SK-N-SH (cell line): ENCODE measurements around the gene KLHL35. TPM values are rescaled to one million over a fixed set of nuclear protein-coding genes. Genes with fewer than 3 reads are reported as not detected.

Source experiments
- CTCF ChIA-PET: fragments of 300-600, 350-600 bp; formaldehyde crosslinking; extraction: SDS; loops from one replicate; lab custom pipeline; 2021; lab: Yijun Ruan, JAX
- POLR2A ChIA-PET: fragments of 350-600 bp; sonication (Branson Sonifier 250); formaldehyde crosslinking; extraction: SDS; loops from one replicate; lab custom pipeline; 2020; ENCODE audit warnings: antibody characterized with exemption, inconsistent platforms; lab: Yijun Ruan, JAX
- DNase-seq: peaks from one replicate; pipeline ENCODE4 v3.0.0; 2012
- H2AFZ ChIP-seq: fragments of 200-600 bp; sonication (generic); 2 replicates; pipeline ENCODE4 v1.8.1; 2016; ENCODE audit warnings: antibody characterized with exemption, mild to moderate bottlenecking, low read depth
- H3F3A ChIP-seq: fragments of 200-600 bp; sonication (generic); replicated peaks from 2 replicates; pipeline ENCODE3; 2016; ENCODE audit warnings: antibody characterized with exemption, mild to moderate bottlenecking; ENCODE audit not compliant: insufficient read depth
- H3K27ac ChIP-seq, 2 experiments: fragments of 200-500 bp in 1 of 2; fragments of 200-600 bp in 1 of 2; sonication (Bioruptor generic) in 1 of 2; sonication (generic), shearing (Covaris generic) in 1 of 2; 2 replicates each; pipeline versions ENCODE4 v1.5.1 to v1.6.1; 2014 to 2016; ENCODE audit warnings: low read depth in 2 of 2, inconsistent platforms in 1 of 2, low read length in 1 of 2, mild to moderate bottlenecking in 1 of 2, mixed read lengths in 1 of 2
- H3K27me3 ChIP-seq: fragments of 200-600 bp; sonication (generic), shearing (Covaris generic); 2 replicates; pipeline ENCODE4 v1.6.1; 2016; ENCODE audit warnings: mixed run types; ENCODE audit not compliant: insufficient read depth
- H3K36me3 ChIP-seq, 2 experiments: fragments of 200-500 bp in 1 of 2; fragments of 200-600 bp in 1 of 2; sonication (Bioruptor generic) in 1 of 2; sonication (generic) in 1 of 2; replicated peaks in 1 of 2; 2 replicates each; pipeline versions ENCODE3 to v1.5.1; 2014 to 2016; ENCODE audit warnings: low read length in 1 of 2, mild to moderate bottlenecking in 1 of 2; ENCODE audit not compliant: insufficient read depth in 2 of 2, control insufficient read depth in 1 of 2
- H3K4me1 ChIP-seq, 2 experiments: fragments of 200-500 bp in 1 of 2; fragments of 200-600 bp in 1 of 2; sonication (Bioruptor generic) in 1 of 2; sonication (generic), shearing (Covaris generic) in 1 of 2; 2 replicates each; pipeline versions ENCODE4 v1.5.1 to v1.6.1; 2014 to 2016; ENCODE audit warnings: low read depth in 1 of 2, low read length in 1 of 2, mixed run types in 1 of 2; ENCODE audit not compliant: insufficient read depth in 2 of 2, control insufficient read depth in 1 of 2
- H3K4me2 ChIP-seq: fragments of 200-600 bp; sonication (generic), shearing (Covaris generic); 2 replicates; pipeline ENCODE4 v1.6.1; 2017; ENCODE audit warnings: mixed run types
- H3K4me3 ChIP-seq, 2 experiments: fragments of 200-500 bp in 1 of 2; fragments of 200-600 bp in 1 of 2; sonication (Bioruptor generic) in 1 of 2; sonication (generic), shearing (Covaris generic) in 1 of 2; 2 replicates each; pipeline versions ENCODE4 v1.5.1 to v1.8.1; 2014 to 2016; ENCODE audit warnings: low read depth in 2 of 2, inconsistent platforms in 1 of 2, low read length in 1 of 2, mild to moderate bottlenecking in 1 of 2, mixed read lengths in 1 of 2, moderate library complexity in 1 of 2
- H3K79me2 ChIP-seq: fragments of 200-600 bp; sonication (generic); 2 replicates; pipeline ENCODE4 v1.8.1; 2017; ENCODE audit warnings: mild to moderate bottlenecking; ENCODE audit not compliant: insufficient read depth
- H3K9ac ChIP-seq: fragments of 200-600 bp; sonication (generic); 2 replicates; pipeline ENCODE4 v1.6.1; 2017; ENCODE audit warnings: mixed run types
- H3K9me2 ChIP-seq: fragments of 200-600 bp; sonication (generic); 2 replicates; pipeline ENCODE4 v1.6.1; 2017; ENCODE audit warnings: mixed run types
- H3K9me3 ChIP-seq: fragments of 200-600 bp; sonication (generic); 2 replicates; pipeline ENCODE4 v1.6.1; 2017; ENCODE audit warnings: mixed run types, mild to moderate bottlenecking, moderate library complexity
- H4K20me1 ChIP-seq: fragments of 200-600 bp; sonication (generic); 2 replicates; pipeline ENCODE4 v1.6.1; 2017; ENCODE audit warnings: mild to moderate bottlenecking, mixed run types; ENCODE audit not compliant: insufficient read depth
- CHD2 ChIP-seq: fragments of 150-350 bp; IDR thresholded peaks from 2 replicates; pipeline ENCODE4 v1.6.1; 2018; ENCODE audit warnings: low read length; ENCODE audit not compliant: partially characterized antibody
- CTCF ChIP-seq: fragments of 200-600 bp; sonication (generic); IDR thresholded peaks from 2 replicates; pipeline ENCODE4 v1.6.1; 2017; ENCODE audit warnings: antibody characterized with exemption, mild to moderate bottlenecking, moderate library complexity
- ELF1 ChIP-seq: IDR thresholded peaks from 2 replicates; pipeline ENCODE4 v1.4.0; 2012
- FOXJ3 ChIP-seq: sonication (generic); formaldehyde crosslinking; IDR thresholded peaks from 2 replicates; pipeline ENCODE4 v1.5.1; 2020; ENCODE audit warnings: mild to moderate bottlenecking, missing genetic modification reagents
- FOXM1 ChIP-seq: IDR thresholded peaks from 2 replicates; pipeline ENCODE4 v1.4.0; 2012; ENCODE audit warnings: low read depth, mild to moderate bottlenecking
- GABPA ChIP-seq: IDR thresholded peaks from 2 replicates; pipeline ENCODE4 v1.4.0; 2012; ENCODE audit warnings: low read depth, mild to moderate bottlenecking
- MAX ChIP-seq: IDR thresholded peaks from 2 replicates; pipeline ENCODE4 v1.4.0; 2012; ENCODE audit warnings: low read depth
- MXI1 ChIP-seq: IDR thresholded peaks from 2 replicates; pipeline ENCODE4 v1.6.1; 2012; ENCODE audit warnings: mild to moderate bottlenecking, low read depth, low read length, improper control_type of control experiment
- NFIC ChIP-seq: IDR thresholded peaks from 2 replicates; pipeline ENCODE4 v1.4.0; 2012; ENCODE audit warnings: borderline replicate concordance
- NRF1 ChIP-seq: IDR thresholded peaks from 2 replicates; pipeline ENCODE4 v1.6.1; 2012; ENCODE audit warnings: low read depth, mild to moderate bottlenecking, low read length
- POLR2AphosphoS5 ChIP-seq: IDR thresholded peaks from 2 replicates; pipeline ENCODE4 v1.6.1; 2012; ENCODE audit warnings: low read depth, low read length
- RCOR1 ChIP-seq: fragments of 150-350 bp; IDR thresholded peaks from 2 replicates; pipeline ENCODE4 v1.6.1; 2017; ENCODE audit warnings: antibody characterized with exemption, low read length
- REST ChIP-seq: IDR thresholded peaks from 2 replicates; pipeline ENCODE4 v1.6.1; 2012; ENCODE audit warnings: mild to moderate bottlenecking, low read depth, low read length, moderate library complexity
- RXRA ChIP-seq: IDR thresholded peaks from 2 replicates; pipeline ENCODE4 v1.4.0; 2012; ENCODE audit warnings: low read depth, mild to moderate bottlenecking, borderline replicate concordance
- SIN3A ChIP-seq: IDR thresholded peaks from 2 replicates; pipeline ENCODE4 v1.6.1; 2012; ENCODE audit warnings: low read depth, mild to moderate bottlenecking, low read length, moderate library complexity, borderline replicate concordance
- SMC3 ChIP-seq: IDR thresholded peaks from 2 replicates; pipeline ENCODE4 v1.6.1; 2012; ENCODE audit warnings: low read depth, low read length, improper control_type of control experiment
- TAF1 ChIP-seq: IDR thresholded peaks from 2 replicates; pipeline ENCODE4 v1.6.1; 2012; ENCODE audit warnings: low read depth, mild to moderate bottlenecking, low read length, moderate library complexity, borderline replicate concordance
- TCF12 ChIP-seq: IDR thresholded peaks from 2 replicates; pipeline ENCODE4 v1.4.0; 2012
- YY1 ChIP-seq: IDR thresholded peaks from 2 replicates; pipeline ENCODE4 v1.4.0; 2012; ENCODE audit warnings: low read depth, mild to moderate bottlenecking
- ZBTB33 ChIP-seq: IDR thresholded peaks from 2 replicates; pipeline ENCODE4 v1.4.0; 2012; ENCODE audit warnings: low read depth, borderline replicate concordance
- WGBS: methylation state at CpG from one replicate; pipeline ENCODE4 v1.1.6; 2017; ENCODE audit warnings: low lambda C conversion rate; 5-methylcytosine and 5-hydroxymethylcytosine counted together
- polyA plus RNA-seq, 3 experiments: library from polyadenylated mRNA; depleted of rRNA; stranded (reverse); fragments of >200 nt; gene quantifications; 2 replicates each; pipeline ENCODE4 v1.2.3, GENCODE V29; 2012
- TF ChIP-seq, protein P1 (sequence below): IDR thresholded peaks from 2 replicates; pipeline ENCODE4 v1.4.0; 2012; ENCODE audit warnings: low read depth, borderline replicate concordance

The KLHL35 gene
- polyA plus RNA-seq, 1 of the 3 experiments (the other 2 are of a cell fraction) = 1.7 TPM

DNA sequence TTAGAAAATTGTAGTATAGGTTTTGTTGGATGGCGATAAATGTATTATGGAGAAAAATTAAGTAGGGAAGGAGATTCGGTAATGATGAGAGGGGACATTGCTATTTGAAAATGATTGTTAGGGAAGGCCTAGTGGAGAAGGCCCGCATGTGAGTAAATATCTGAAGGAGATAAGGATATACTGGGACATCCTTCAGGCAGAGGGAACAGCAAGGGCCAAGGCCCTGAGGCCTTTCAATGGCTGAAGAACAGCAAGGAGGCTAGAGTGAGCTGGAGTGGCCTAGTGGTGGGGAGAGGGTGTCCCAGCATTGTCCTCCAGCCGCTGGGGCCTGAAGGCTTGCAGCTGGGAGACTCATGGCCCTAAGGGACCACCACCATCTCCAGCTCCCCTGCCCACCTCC lies 58.4 kb downstream of the KLHL35 start (continued):
- TF ChIP-seq, protein P1, sequence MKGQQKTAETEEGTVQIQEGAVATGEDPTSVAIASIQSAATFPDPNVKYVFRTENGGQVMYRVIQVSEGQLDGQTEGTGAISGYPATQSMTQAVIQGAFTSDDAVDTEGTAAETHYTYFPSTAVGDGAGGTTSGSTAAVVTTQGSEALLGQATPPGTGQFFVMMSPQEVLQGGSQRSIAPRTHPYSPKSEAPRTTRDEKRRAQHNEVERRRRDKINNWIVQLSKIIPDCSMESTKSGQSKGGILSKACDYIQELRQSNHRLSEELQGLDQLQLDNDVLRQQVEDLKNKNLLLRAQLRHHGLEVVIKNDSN = no peak
- TF ChIP-seq YY1 = no peak

GRCh38 chr11:75373201-75373600 lies 59.8 kb downstream of the KLHL35 start:
- no peaks in the 10 kb centered on the region for H3F3A ChIP-seq
- CTCF ChIA-PET = interaction anchor here (5.7 to 24.8 kb wide), 2 partner anchors 10 to 92 kb away, joined by 44 to 701 read pairs; no protein-coding TSS in a partner anchor
- H3K9ac ChIP-seq = no peak overlapping the region
- no peak overlapping the region for H3K27ac ChIP-seq
- POLR2A ChIA-PET = no interaction called here
- no peaks in the 10 kb centered on the region for H4K20me1 ChIP-seq
- no peak overlapping the region for H3K4me2 ChIP-seq
- no peaks in the 10 kb centered on the region for H3K36me3 ChIP-seq
- 86% methylated on average over 8 of the region's 8 CpGs for WGBS
- H3K4me3 ChIP-seq = no peak overlapping the region
- H3K27me3 ChIP-seq = no peaks in the 10 kb centered on the region
- no peaks in the 10 kb centered on the region for H3K79me2 ChIP-seq
- no peaks in the 10 kb centered on the region for H3K4me1 ChIP-seq
- no peaks in the 10 kb centered on the region for H3K9me2 ChIP-seq
- H2AFZ ChIP-seq = no peak overlapping the region
- no peak for DNase-seq
- no peaks in the 10 kb centered on the region for H3K9me3 ChIP-seq
- TF ChIP-seq SMC3 (no peak), POLR2AphosphoS5 (no peak), FOXJ3 (CRISPR knock-in tag) (no peak), SIN3A (no peak), NRF1 (no peak), CTCF (no peak), ELF1 (no peak), TAF1 (no peak), GABPA (no peak), FOXM1 (no peak), MAX (no peak), NFIC (no peak), MXI1 (no peak), YY1 (no peak), RXRA (no peak), TCF12 (no peak), REST (no peak), ZBTB33 (no peak), RCOR1 (no peak), CHD2 (no peak)
